CD4-positive, alpha-beta T cell treated with Interleukin-21 for 1 hour (primary cell): ENCODE data around the gene AXL.

Source experiments
- DNase-seq: peaks from one replicate; pipeline ENCODE4 v3.0.0-alpha.2; 2020

The AXL gene

DNA sequence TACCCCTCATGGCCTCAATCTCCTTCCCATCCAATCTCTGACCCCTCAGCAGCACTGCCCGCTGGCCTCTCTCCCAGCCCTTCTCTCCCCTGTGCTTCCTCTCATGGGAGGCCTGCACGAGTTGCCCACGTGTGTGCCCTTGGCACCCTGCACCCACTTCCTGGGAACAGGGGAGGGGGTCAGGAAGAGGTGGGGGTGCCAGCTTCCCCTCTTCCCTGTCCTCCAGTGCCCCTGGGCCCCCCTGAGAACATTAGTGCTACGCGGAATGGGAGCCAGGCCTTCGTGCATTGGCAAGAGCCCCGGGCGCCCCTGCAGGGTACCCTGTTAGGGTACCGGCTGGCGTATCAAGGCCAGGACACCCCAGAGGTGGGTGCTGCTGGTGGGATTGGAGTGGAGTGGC lies 19.2 kb downstream of the AXL start:
- DNase-seq = no peak

GRCh38 chr19:41239363-41239762 lies 20.3 kb downstream of the AXL start:
- DNase-seq = no peak

DNA sequence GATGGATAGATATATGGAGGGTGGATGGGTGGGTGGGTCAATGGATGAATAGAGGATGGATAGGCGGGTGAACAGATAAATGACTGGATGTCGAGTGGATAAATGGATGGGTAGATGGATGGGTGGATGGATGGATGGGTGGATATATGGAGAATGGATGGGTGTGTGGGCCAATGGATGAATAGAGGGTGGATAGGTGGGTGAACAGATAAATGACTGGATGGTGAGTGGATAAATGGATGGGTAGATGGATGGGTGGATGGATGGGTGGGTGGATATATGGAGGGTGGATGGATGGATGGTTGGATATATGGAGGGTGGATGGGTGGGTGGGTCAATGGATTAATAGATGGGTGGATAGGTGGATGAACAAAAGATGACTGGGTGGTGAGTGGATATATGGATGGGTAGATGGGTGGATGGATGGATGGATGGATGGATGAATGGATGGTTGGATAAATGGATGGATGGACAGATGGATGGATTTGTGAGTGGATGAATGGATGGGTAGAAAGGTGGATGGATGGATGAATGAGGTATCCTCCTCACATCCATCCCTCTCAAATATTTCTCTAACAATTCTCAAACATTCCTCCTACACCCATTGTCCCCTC lies 21.0 kb downstream of the AXL start:
- DNase-seq = no peak

GRCh38 chr19:41241859-41242258 lies 22.8 kb downstream of the AXL start:
- no peak for DNase-seq

GRCh38 chr19:41244117-41244516 lies 25.1 kb downstream of the AXL start:
- DNase-seq = no peak

DNA sequence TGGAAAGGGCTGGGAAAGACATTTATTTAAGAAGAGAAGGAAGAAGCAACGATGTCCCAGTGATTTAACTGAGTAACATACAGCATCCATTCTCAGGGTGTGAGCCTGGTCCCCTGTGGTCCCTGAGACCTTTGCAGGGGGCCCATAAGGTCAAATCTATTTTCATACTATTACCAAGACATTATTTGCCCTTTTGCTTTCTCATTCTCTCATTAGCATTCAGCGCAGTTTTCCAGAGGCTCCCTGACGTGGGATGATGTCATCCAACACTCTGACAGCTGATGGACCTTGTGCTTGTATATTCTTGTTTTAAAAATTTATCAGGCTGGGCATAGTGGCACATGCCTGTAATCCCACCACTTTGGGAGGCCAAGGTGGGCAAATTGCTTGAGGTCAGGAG lies 26.8 kb downstream of the AXL start:
- DNase-seq = no peak

- no peak for DNase-seq
Observed at GRCh38 chr19:41248895-41249294, 29.9 kb downstream of the AXL start.

- DNase-seq = no peak
Observed at GRCh38 chr19:41249707-41250423, 30.8 kb downstream of the AXL start.

DNA sequence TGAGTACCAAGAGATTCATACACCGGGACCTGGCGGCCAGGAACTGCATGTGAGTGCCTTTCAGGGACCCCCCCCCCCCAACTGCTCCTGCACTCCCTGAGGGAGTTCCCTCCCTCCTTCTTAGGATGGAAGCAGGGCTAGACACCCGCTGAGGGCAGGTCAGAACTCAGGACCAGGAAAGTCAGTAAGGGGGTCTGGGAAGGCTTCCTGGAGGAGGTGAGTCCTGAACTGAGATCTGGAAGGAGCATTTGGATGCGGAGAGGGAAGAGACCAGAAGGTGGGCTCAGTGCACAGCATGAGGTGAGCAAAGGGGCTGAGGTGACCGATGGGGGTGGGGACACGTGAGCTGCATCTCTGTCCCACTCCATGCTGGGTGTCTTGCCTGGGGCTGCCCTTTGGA lies 34.6 kb downstream of the AXL start:
- no peak for DNase-seq

DNA sequence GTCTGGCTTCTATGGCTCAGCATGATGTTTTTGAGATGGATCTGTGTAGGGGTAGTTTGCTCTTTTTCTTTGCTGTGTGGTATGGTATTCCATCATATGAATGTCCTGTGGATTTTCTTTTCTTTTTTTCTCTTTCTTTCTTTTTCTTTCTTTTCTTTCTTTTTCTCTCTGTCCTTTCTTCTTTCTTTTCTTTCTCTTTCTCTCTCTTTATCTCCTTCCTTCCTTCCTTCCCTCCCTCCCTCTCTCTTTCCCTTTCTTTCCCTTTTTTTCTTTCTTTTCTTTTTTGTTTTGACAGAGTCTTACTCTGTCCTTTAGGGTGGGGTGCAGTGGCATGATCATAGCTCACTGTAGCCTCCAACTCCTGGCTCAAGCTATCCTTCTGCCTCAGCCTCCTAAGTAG lies 36.1 kb downstream of the AXL start:
- DNase-seq = no peak

GRCh38 chr19:41261474-41262190 lies 42.6 kb downstream of the AXL start:
- DNase-seq = no peak

- peak; percentile 89 for DNase-seq
Observed at GRCh38 chr19:41263042-41263849, 44.2 kb downstream of the AXL start.

GRCh38 chr19:41263850-41264580 lies 45.0 kb downstream of the AXL start, which contains the start of gene HNRNPUL1:
Gene HNRNPUL1, plus strand, starts transcription at chr19:41264372. Its CDS starts 132 bp downstream, at chr19:41264504.
- peak; percentile 100 for DNase-seq

GRCh38 chr19:41264581-41265394 lies 45.8 kb downstream of the AXL start:
- peak; percentile 47 for DNase-seq

GRCh38 chr19:41265395-41266153 lies 46.6 kb downstream of the AXL start:
- peak; percentile 7 for DNase-seq

- DNase-seq = no peak
Observed at GRCh38 chr19:41269055-41269454, 50.0 kb downstream of the AXL start.

GRCh38 chr19:41269571-41269970 lies 50.5 kb downstream of the AXL start:
- DNase-seq = no peak

- no peak for DNase-seq
Observed at GRCh38 chr19:41273076-41273475, 54.1 kb downstream of the AXL start.

GRCh38 chr19:41274802-41275201 lies 55.8 kb downstream of the AXL start:
- DNase-seq = no peak

GRCh38 chr19:41276231-41276630 lies 57.2 kb downstream of the AXL start:
- no peak for DNase-seq

DNA sequence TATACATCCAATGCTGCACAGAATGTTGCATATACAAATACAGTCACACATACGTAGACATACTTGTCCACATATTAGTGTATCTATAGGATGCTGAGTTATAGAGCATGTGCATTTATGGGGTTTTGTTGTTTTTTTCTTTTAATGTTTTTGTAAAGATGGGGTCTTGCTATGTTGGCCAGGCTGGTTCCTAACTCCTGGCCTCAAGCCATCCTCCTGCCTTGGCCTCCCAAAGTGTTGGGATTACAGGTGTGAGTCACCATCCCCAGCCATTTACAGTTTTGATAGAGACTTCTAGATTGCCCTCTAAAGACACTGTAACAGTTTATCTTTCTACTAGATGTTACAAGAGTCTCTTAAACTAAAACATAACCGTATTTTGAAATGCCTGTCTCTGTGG lies 59.5 kb downstream of the AXL start:
- DNase-seq = no peak
